Fibroblast of lung (primary cell): Measurements from ENCODE around the gene TCF4.

Experiments used
- EZH2 ChIP-seq: IDR thresholded peaks from 2 replicates; pipeline ENCODE4 v1.5.1; 2012; ENCODE audit warnings: low read length, control low read depth, mild to moderate bottlenecking; ENCODE audit errors: missing control alignments
- TF ChIP-seq, protein P1 (sequence below), 2 donors: IDR thresholded peaks in 1 of 2; conservative IDR thresholded peaks in 1 of 2; 1 replicate in 1 of 2; 2 replicates in 1 of 2; pipeline ENCODE4 v1.5.1; 2011 to 2012; ENCODE audit warnings: low read length in 2 of 2, control low read depth in 1 of 2, inconsistent platforms in 1 of 2, low read depth in 1 of 2, mild to moderate bottlenecking in 1 of 2

DNA sequence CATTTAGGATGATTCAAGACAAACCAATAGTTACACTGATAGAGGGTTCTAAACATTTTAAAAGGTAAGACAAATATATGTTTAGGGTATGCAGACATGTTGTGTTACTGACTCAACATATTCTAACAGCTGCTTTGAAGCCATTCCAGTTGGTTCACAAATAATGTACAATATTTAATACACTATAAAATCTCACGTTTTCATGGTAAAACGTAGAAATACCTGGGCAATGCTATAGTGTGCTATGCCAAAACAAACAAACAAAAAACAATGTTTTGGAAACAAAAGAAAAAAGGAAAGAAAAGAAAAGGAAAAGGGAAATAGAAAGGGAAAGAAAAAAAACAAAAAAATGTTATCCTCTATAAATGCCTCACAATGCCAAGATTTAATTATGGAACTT is 277.1 kb downstream of the TCF4 start:
- TF ChIP-seq, protein P1, sequence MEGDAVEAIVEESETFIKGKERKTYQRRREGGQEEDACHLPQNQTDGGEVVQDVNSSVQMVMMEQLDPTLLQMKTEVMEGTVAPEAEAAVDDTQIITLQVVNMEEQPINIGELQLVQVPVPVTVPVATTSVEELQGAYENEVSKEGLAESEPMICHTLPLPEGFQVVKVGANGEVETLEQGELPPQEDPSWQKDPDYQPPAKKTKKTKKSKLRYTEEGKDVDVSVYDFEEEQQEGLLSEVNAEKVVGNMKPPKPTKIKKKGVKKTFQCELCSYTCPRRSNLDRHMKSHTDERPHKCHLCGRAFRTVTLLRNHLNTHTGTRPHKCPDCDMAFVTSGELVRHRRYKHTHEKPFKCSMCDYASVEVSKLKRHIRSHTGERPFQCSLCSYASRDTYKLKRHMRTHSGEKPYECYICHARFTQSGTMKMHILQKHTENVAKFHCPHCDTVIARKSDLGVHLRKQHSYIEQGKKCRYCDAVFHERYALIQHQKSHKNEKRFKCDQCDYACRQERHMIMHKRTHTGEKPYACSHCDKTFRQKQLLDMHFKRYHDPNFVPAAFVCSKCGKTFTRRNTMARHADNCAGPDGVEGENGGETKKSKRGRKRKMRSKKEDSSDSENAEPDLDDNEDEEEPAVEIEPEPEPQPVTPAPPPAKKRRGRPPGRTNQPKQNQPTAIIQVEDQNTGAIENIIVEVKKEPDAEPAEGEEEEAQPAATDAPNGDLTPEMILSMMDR (conservative IDR thresholded peaks at IDR 0.05 in 1 of 2, IDR thresholded peaks at IDR 0.05 in 1 of 2; ENCODE audit: low read depth in 1 of 2, low read length in 2 of 2) = no peak
- TF ChIP-seq EZH2 = no peak
